Cerebellar cortex (tissue), 1 donor: ENCODE results near the gene ERP27.

Experiments used
- DNase-seq: peaks from one replicate; pipeline ENCODE4 v3.0.0-alpha.2; 2015; ENCODE audit warnings: low spot score

Gene ERP27

GRCh38 chr12:14936224-14936861, 2.0 kb downstream of the ERP27 start:
- DNase-seq: no peak

GRCh38 chr12:14935031-14935430, 3.3 kb downstream of the ERP27 start:
- DNase-seq: no peak

- DNase-seq: no peak
Measured at GRCh38 chr12:14934511-14934910, 3.8 kb downstream of the ERP27 start.

- DNase-seq: no peak
Measured at GRCh38 chr12:14931791-14932560, 6.4 kb downstream of the ERP27 start.

GRCh38 chr12:14931359-14931758, 7.0 kb downstream of the ERP27 start:
- DNase-seq: no peak

- no peak for DNase-seq
Measured at GRCh38 chr12:14930299-14930698, 8.0 kb downstream of the ERP27 start.

- DNase-seq: no peak
Measured at GRCh38 chr12:14928931-14929330, 9.4 kb downstream of the ERP27 start.

GRCh38 chr12:14927267-14927666, 11.1 kb downstream of the ERP27 start:
- no peak for DNase-seq

GRCh38 chr12:14924541-14924940, 13.8 kb downstream of the ERP27 start:
- no peak for DNase-seq

- DNase-seq: no peak
Measured at GRCh38 chr12:14923944-14924343, 14.4 kb downstream of the ERP27 start.

- DNase-seq: no peak
Measured at GRCh38 chr12:14921218-14921617, 17.1 kb downstream of the ERP27 start.

- DNase-seq: no peak
Measured at GRCh38 chr12:14920475-14921126, 17.7 kb downstream of the ERP27 start.

- no peak for DNase-seq
Measured at GRCh38 chr12:14919455-14919854, 18.9 kb downstream of the ERP27 start.

GRCh38 chr12:14915736-14916135, 22.6 kb downstream of the ERP27 start:
- DNase-seq: no peak

- no peak for DNase-seq
Measured at GRCh38 chr12:14913381-14913781, 25.0 kb downstream of the ERP27 start.

GRCh38 chr12:14911131-14911530, 27.2 kb downstream of the ERP27 start:
- DNase-seq: no peak

- no peak for DNase-seq
Measured at GRCh38 chr12:14910090-14910915, 28.0 kb downstream of the ERP27 start.

GRCh38 chr12:14907953-14908352, 30.4 kb downstream of the ERP27 start:
- DNase-seq: no peak

GRCh38 chr12:14906114-14906513, 32.2 kb downstream of the ERP27 start:
- DNase-seq: no peak

GRCh38 chr12:14905269-14906004, 32.9 kb downstream of the ERP27 start:
- DNase-seq: peak; percentile 23

GRCh38 chr12:14904854-14905253, 33.5 kb downstream of the ERP27 start:
- no peak for DNase-seq
